Measurements from ENCODE around the gene UROC1. TPM values are rescaled to one million over a fixed set of nuclear protein-coding genes. Genes with fewer than 3 reads are reported as not detected.

Gene UROC1
- total and polyA plus RNA-seq, 4 donors = not detected

GRCh38 chr3:126472277-126473006, 45.1 kb downstream of the UROC1 start:
- Histone ChIP-seq H3K36me3 (ENCODE audit: control insufficient read depth in 1 of 2, insufficient read depth in 2 of 2, low read length in 1 of 2) (peaks cover 5 to 7% of the 10 kb centered on the region in 2 donors), H3K27me3 (ENCODE audit: control insufficient read depth in 1 of 2, insufficient read depth in 2 of 2, low read length in 1 of 2) (no peaks in the 10 kb centered on the region), H3K9me3 (ENCODE audit: control insufficient read depth, low read length) (no peaks in the 10 kb centered on the region), H3K4me3 (ENCODE audit: low read length in 2 of 2) (no peak overlapping the region), H3K4me1 (ENCODE audit: control insufficient read depth in 1 of 2, insufficient read depth in 2 of 2, low read length in 2 of 2) (peaks cover 0 to 4% of the 10 kb centered on the region in 2 donors), H3K27ac (ENCODE audit: low read depth in 1 of 2, low read length in 2 of 2) (no peak overlapping the region)
- ATAC-seq (ENCODE audit: low FRiP score) (peak; percentile 43), DNase-seq (peak; percentile 85 to 90)
- WGBS, 2 donors = 14 to 17% methylated on average over 8 of the region's 8 CpGs
- intact Hi-C loops (cut with DNase I) = loop anchor here (5.0 to 10.0 kb wide), 2 partner anchors 208 to 215 kb away; no protein-coding TSS in a partner anchor

DNA sequence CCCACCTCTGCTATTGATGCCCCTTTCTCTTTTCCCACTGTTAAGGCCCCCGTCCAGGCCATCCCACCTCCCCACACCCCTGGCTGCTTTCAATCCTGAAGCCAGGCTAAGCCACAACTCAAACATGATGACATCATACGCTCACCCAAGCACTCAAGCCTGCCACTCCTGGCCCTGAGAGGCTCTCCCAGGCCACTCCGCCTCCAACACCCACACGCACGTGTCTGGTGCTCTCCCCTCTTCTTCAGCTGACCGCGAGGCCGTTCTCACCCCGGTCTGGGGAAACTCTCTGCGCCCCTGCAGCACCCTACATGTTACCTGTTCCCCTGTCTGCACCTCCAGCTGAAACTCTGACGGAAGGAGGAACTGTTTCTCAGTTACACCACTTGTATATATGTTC, 48.1 kb downstream of the UROC1 start:
- Histone ChIP-seq H3K36me3 (ENCODE audit: control insufficient read depth in 1 of 2, insufficient read depth in 2 of 2, low read length in 1 of 2) (peaks cover 13 to 16% of the 10 kb centered on the region in 2 donors), H3K27me3 (ENCODE audit: control insufficient read depth in 1 of 2, insufficient read depth in 2 of 2, low read length in 1 of 2) (no peaks in the 10 kb centered on the region), H3K4me3 (ENCODE audit: low read length in 2 of 2) (no peak overlapping the region), H3K4me1 (ENCODE audit: control insufficient read depth in 1 of 2, insufficient read depth in 2 of 2, low read length in 2 of 2) (peaks cover 0 to 4% of the 10 kb centered on the region in 2 donors), H3K9me3 (ENCODE audit: control insufficient read depth, low read length) (no peaks in the 10 kb centered on the region), H3K27ac (ENCODE audit: low read depth in 1 of 2, low read length in 2 of 2) (no peak overlapping the region)
- DNase-seq (peak in 1 of 2 donors; percentile 56), ATAC-seq (ENCODE audit: low FRiP score) (no peak)
- 92 to 93% methylated on average over 11 of the region's 11 CpGs for WGBS, 2 donors
- intact Hi-C loops (cut with DNase I) = no loop called here

GRCh38 chr3:126468028-126468891, 49.3 kb downstream of the UROC1 start:
- Histone ChIP-seq H3K4me3 (ENCODE audit: low read length in 2 of 2) (no peak overlapping the region), H3K4me1 (ENCODE audit: control insufficient read depth in 1 of 2, insufficient read depth in 2 of 2, low read length in 2 of 2) (peaks cover 0 to 2% of the 10 kb centered on the region in 2 donors), H3K36me3 (ENCODE audit: control insufficient read depth in 1 of 2, insufficient read depth in 2 of 2, low read length in 1 of 2) (peaks cover 13 to 18% of the 10 kb centered on the region in 2 donors), H3K27ac (ENCODE audit: low read depth in 1 of 2, low read length in 2 of 2) (no peak overlapping the region), H3K27me3 (ENCODE audit: control insufficient read depth in 1 of 2, insufficient read depth in 2 of 2, low read length in 1 of 2) (no peaks in the 10 kb centered on the region), H3K9me3 (ENCODE audit: control insufficient read depth, low read length) (no peaks in the 10 kb centered on the region)
- WGBS, 2 donors = 76 to 86% methylated on average over 13 of the region's 13 CpGs
- DNase-seq = peak in 1 of 2 donors; percentile 58
- no peak for ATAC-seq (ENCODE audit: low FRiP score)
- intact Hi-C loops (cut with DNase I) = no loop called here

DNA sequence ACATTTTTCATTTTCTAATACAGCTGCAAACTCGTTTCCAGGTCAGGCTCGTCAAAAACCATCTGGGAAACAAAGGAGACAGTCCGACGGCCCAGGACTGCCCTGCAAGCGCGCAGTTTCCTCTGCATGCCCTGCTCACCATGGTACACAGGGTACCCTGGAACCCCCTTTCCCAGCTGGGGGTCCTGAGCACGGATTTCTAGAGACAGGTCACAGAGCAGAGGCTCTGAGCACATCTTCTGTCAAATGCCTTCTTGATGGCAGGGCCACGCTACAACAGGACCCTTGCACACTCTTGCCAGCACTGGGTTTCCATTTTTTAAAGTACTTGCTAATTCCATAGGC, 50.0 kb downstream of the UROC1 start:
- H3K4me1 ChIP-seq (ENCODE audit: control insufficient read depth in 1 of 2, insufficient read depth in 2 of 2, low read length in 2 of 2) = peaks cover 0 to 2% of the 10 kb centered on the region in 2 donors
- ATAC-seq (ENCODE audit: low FRiP score) (no peak), DNase-seq (no peak)
- no peaks in the 10 kb centered on the region for H3K9me3 ChIP-seq (ENCODE audit: control insufficient read depth, low read length)
- WGBS, 2 donors = 79 to 81% methylated on average over 8 of the region's 8 CpGs
- H3K27ac ChIP-seq (ENCODE audit: low read depth in 1 of 2, low read length in 2 of 2) = no peak overlapping the region
- intact Hi-C loops (cut with DNase I) = no loop called here
- H3K36me3 ChIP-seq (ENCODE audit: control insufficient read depth in 1 of 2, insufficient read depth in 2 of 2, low read length in 1 of 2) = peaks cover 13 to 18% of the 10 kb centered on the region in 2 donors
- H3K4me3 ChIP-seq (ENCODE audit: low read length in 2 of 2) = no peak overlapping the region
- no peaks in the 10 kb centered on the region for H3K27me3 ChIP-seq (ENCODE audit: control insufficient read depth in 1 of 2, insufficient read depth in 2 of 2, low read length in 1 of 2)

DNA sequence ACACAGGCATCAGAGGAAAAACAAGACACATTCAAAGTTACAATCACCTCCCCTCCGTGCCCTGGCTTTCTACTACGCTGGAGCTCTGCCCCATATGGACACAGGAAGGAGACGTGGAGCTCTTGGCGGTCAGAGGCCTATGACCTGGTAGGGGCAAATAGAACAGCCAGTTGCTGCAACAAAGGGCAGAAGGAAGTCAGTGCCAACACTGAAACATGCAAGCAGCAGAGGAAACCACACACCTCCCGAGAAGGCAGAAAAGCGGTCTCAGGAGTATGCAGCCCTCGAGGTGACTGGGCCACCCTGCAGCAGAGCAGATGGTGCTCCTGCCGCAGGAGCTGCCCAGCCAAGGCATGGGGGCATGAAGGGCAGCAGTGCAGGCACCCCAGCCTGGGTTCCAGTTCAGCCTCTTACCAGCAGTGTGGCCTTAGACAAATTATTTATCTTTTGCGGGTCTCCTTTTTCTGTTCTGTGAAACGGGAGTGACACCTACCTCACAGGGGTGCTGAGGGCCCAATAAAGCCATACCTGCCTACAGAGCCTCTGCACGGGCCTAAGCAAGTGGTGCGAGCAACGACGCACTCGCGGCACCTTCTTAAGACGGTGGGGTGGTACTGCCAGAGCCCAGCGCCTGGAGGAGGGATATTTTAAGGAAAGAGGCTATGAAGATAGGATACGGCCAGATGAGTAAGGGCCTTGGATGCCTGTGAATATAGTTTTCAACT, 50.5 kb downstream of the UROC1 start:
- Histone ChIP-seq H3K4me1 (ENCODE audit: control insufficient read depth in 1 of 2, insufficient read depth in 2 of 2, low read length in 2 of 2) (peaks cover 0 to 2% of the 10 kb centered on the region in 2 donors), H3K27me3 (ENCODE audit: control insufficient read depth in 1 of 2, insufficient read depth in 2 of 2, low read length in 1 of 2) (no peaks in the 10 kb centered on the region), H3K27ac (ENCODE audit: low read depth in 1 of 2, low read length in 2 of 2) (no peak overlapping the region), H3K4me3 (ENCODE audit: low read length in 2 of 2) (no peak overlapping the region), H3K9me3 (ENCODE audit: control insufficient read depth, low read length) (no peaks in the 10 kb centered on the region), H3K36me3 (ENCODE audit: control insufficient read depth in 1 of 2, insufficient read depth in 2 of 2, low read length in 1 of 2) (peaks cover 13 to 18% of the 10 kb centered on the region in 2 donors)
- 79 to 86% methylated on average over 19 of the region's 19 CpGs for WGBS, 2 donors
- DNase-seq (peak in 1 of 2 donors; percentile 57), ATAC-seq (ENCODE audit: low FRiP score) (no peak)
- intact Hi-C loops (cut with DNase I) = no loop called here

DNA sequence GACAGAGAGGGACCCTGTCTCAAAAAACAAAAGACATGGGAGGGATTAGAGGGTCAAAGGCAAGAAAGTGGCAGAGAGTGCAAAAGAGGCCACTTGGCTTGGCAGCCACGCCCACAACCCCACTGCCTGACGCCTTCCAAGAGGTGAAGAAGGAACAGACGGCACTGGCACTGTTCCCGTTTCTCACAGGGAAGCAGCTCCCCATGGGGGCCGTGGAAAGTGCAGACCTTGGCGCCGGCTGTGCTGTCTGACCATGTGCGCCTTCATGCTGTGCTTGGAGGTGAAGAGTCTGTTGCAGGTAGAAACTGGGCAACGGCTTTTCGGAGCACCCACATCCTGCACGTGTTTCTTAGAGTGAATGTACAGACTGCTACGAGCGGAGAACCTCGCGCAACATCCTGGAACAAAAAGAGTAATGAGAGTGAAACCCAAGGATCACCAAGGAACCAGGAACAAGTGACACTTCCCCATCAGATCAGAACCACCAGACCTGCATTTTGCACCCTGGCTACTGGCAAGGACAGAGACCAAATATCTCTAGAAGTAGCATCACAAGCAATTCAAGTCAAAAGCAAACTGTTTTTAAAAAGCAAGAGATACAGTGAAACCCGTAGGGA, 51.5 kb downstream of the UROC1 start:
- Histone ChIP-seq H3K4me3 (ENCODE audit: low read length in 2 of 2) (no peak overlapping the region), H3K27me3 (ENCODE audit: control insufficient read depth in 1 of 2, insufficient read depth in 2 of 2, low read length in 1 of 2) (no peaks in the 10 kb centered on the region), H3K4me1 (ENCODE audit: control insufficient read depth in 1 of 2, insufficient read depth in 2 of 2, low read length in 2 of 2) (no peaks in the 10 kb centered on the region), H3K9me3 (ENCODE audit: control insufficient read depth, low read length) (no peaks in the 10 kb centered on the region), H3K36me3 (ENCODE audit: control insufficient read depth in 1 of 2, insufficient read depth in 2 of 2, low read length in 1 of 2) (peaks cover 13 to 18% of the 10 kb centered on the region in 2 donors), H3K27ac (ENCODE audit: low read depth in 1 of 2, low read length in 2 of 2) (no peak overlapping the region)
- no peak for ATAC-seq (ENCODE audit: low FRiP score)
- WGBS, 2 donors = 71 to 75% methylated on average over 16 of the region's 16 CpGs
- peak; percentile 71 to 75 for DNase-seq
- intact Hi-C loops (cut with DNase I) = no loop called here

DNA sequence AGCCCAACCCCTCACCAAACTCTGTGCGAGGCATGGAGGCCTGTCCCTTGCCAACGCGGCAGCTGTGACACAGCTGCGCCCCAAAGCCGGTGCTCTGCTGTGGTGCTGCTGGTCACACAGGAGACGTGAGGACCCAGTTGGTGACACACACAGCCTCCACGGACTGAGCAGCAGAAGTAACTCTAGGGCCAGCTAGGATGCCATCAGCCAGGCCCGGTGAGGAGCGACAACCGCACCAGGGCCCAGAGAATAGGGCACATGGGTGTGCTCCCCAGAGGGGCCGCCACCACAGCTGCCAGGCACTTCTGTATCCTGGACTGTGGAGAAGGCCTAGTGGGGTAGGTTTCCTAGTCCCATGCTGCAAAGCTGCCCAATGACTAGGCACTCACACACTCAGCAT, 52.6 kb downstream of the UROC1 start:
- no peak overlapping the region for H3K27ac ChIP-seq (ENCODE audit: low read depth in 1 of 2, low read length in 2 of 2)
- no peaks in the 10 kb centered on the region for H3K9me3 ChIP-seq (ENCODE audit: control insufficient read depth, low read length)
- H3K36me3 ChIP-seq (ENCODE audit: control insufficient read depth in 1 of 2, insufficient read depth in 2 of 2, low read length in 1 of 2) = peaks cover 7 to 16% of the 10 kb centered on the region in 2 donors
- no peaks in the 10 kb centered on the region for H3K4me1 ChIP-seq (ENCODE audit: control insufficient read depth in 1 of 2, insufficient read depth in 2 of 2, low read length in 2 of 2)
- intact Hi-C loops (cut with DNase I) = no loop called here
- H3K27me3 ChIP-seq (ENCODE audit: control insufficient read depth in 1 of 2, insufficient read depth in 2 of 2, low read length in 1 of 2) = no peaks in the 10 kb centered on the region
- no peak for ATAC-seq (ENCODE audit: low FRiP score)
- peak in 1 of 2 donors; percentile 42 for DNase-seq
- WGBS, 2 donors = 91% methylated on average over 11 of the region's 11 CpGs
- H3K4me3 ChIP-seq (ENCODE audit: low read length in 2 of 2) = no peak overlapping the region

DNA sequence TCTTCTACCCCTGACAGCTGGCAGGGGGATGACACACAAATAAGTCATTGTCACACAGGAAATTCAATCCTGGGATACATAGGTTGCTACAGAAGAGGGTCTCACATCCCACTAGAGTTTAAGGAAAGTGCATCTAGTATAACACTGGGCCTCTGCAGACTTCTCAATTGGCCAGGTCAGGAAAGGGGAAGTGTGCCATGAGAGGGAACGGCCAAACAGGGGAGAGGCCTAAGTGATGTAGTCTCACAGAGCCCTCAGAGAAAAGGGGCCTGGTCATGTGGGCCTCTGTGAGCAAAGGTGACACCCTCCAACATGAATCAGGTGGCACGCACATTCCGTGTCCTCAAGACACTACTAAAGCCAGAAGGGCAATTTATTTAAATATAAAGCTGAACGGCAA, 53.1 kb downstream of the UROC1 start:
- no peaks in the 10 kb centered on the region for H3K9me3 ChIP-seq (ENCODE audit: control insufficient read depth, low read length)
- H3K27me3 ChIP-seq (ENCODE audit: control insufficient read depth in 1 of 2, insufficient read depth in 2 of 2, low read length in 1 of 2) = no peaks in the 10 kb centered on the region
- no peak overlapping the region for H3K27ac ChIP-seq (ENCODE audit: low read depth in 1 of 2, low read length in 2 of 2)
- DNase-seq (peak in 1 of 2 donors; percentile 33), ATAC-seq (ENCODE audit: low FRiP score) (no peak)
- no peaks in the 10 kb centered on the region for H3K4me1 ChIP-seq (ENCODE audit: control insufficient read depth in 1 of 2, insufficient read depth in 2 of 2, low read length in 2 of 2)
- WGBS, 2 donors = 63 to 88% methylated on average over 4 of the region's 4 CpGs
- peaks cover 7 to 18% of the 10 kb centered on the region in 2 donors for H3K36me3 ChIP-seq (ENCODE audit: control insufficient read depth in 1 of 2, insufficient read depth in 2 of 2, low read length in 1 of 2)
- H3K4me3 ChIP-seq (ENCODE audit: low read length in 2 of 2) = no peak overlapping the region
- intact Hi-C loops (cut with DNase I) = no loop called here

Measured in aorta (tissue), 5 donors.